H9 (cell line): Measurements from ENCODE around the gene LLGL2. TPM values are rescaled to one million over a fixed set of nuclear protein-coding genes. Genes with fewer than 3 reads are reported as not detected.
A peak's percentile ranks its signal among the peaks of the same experiment; 100 is the strongest.

Source experiments
- DNase-seq: peaks from one replicate; pipeline ENCODE4 v3.0.0-alpha.2; 2017
- H2AFZ ChIP-seq: one replicate; pipeline ENCODE4 v1.6.1; 2013; ENCODE audit warnings: mild to moderate bottlenecking, low read length, control low read depth, moderate library complexity
- H2AK5ac ChIP-seq: 2 replicates; pipeline ENCODE4 v1.6.1; 2013; ENCODE audit warnings: low read length, control low read depth, mixed read lengths; ENCODE audit not compliant: insufficient read length
- H2BK120ac ChIP-seq: one replicate; pipeline ENCODE4 v1.6.1; 2013; ENCODE audit warnings: low read depth, mild to moderate bottlenecking, low read length, control low read depth, inconsistent platforms; ENCODE audit not compliant: poor library complexity, severe bottlenecking
- H2BK12ac ChIP-seq: 2 replicates; pipeline ENCODE4 v1.6.1; 2013; ENCODE audit warnings: low read length, control low read depth, mixed read lengths, low read depth; ENCODE audit not compliant: insufficient read length
- H2BK15ac ChIP-seq: 2 replicates; pipeline ENCODE4 v1.6.1; 2013; ENCODE audit warnings: low read depth, low read length, control low read depth
- H2BK20ac ChIP-seq: one replicate; pipeline ENCODE4 v1.6.1; 2013; ENCODE audit warnings: low read depth, mild to moderate bottlenecking, low read length, control low read depth, inconsistent platforms; ENCODE audit not compliant: poor library complexity, severe bottlenecking
- H2BK5ac ChIP-seq: 2 replicates; pipeline ENCODE4 v1.6.1; 2013; ENCODE audit warnings: low read length, control low read depth, mixed read lengths; ENCODE audit not compliant: insufficient read length
- H3K14ac ChIP-seq: 2 replicates; pipeline ENCODE4 v1.6.1; 2013; ENCODE audit warnings: low read length, control low read depth; ENCODE audit not compliant: insufficient read depth
- H3K18ac ChIP-seq: 2 replicates; pipeline ENCODE4 v1.6.1; 2013; ENCODE audit warnings: low read depth, mild to moderate bottlenecking, mixed read lengths, low read length, control low read depth; ENCODE audit not compliant: insufficient read length
- H3K23ac ChIP-seq: 2 replicates; pipeline ENCODE4 v1.6.1; 2013; ENCODE audit warnings: low read length, control low read depth, mixed read lengths, low read depth; ENCODE audit not compliant: insufficient read length
- H3K23me2 ChIP-seq: 2 replicates; pipeline ENCODE4 v1.6.1; 2013; ENCODE audit warnings: low read depth, mild to moderate bottlenecking, mixed read lengths, low read length, control low read depth; ENCODE audit not compliant: insufficient read length, poor library complexity, severe bottlenecking
- H3K27ac ChIP-seq: 2 replicates; pipeline ENCODE4 v1.5.1; 2013; ENCODE audit warnings: low read length, control low read depth, mixed read lengths, low read depth; ENCODE audit not compliant: insufficient read length
- H3K27me3 ChIP-seq: 2 replicates; pipeline ENCODE4 v1.6.1; 2013; ENCODE audit warnings: low read length, control low read depth, inconsistent platforms; ENCODE audit not compliant: insufficient read depth
- H3K4ac ChIP-seq: 2 replicates; pipeline ENCODE4 v1.6.1; 2013; ENCODE audit warnings: low read depth, mild to moderate bottlenecking, control low read depth, inconsistent platforms, low read length, moderate library complexity
- H3K4me1 ChIP-seq: 2 replicates; pipeline ENCODE4 v1.6.1; 2013; ENCODE audit warnings: low read length, control low read depth, inconsistent platforms; ENCODE audit not compliant: insufficient read depth
- H3K4me2 ChIP-seq: 2 replicates; pipeline ENCODE4 v1.6.1; 2013; ENCODE audit warnings: low read length, control low read depth, mixed read lengths; ENCODE audit not compliant: insufficient read length, insufficient read depth
- H3K56ac ChIP-seq: 2 replicates; pipeline ENCODE4 v1.6.1; 2013; ENCODE audit warnings: low read depth, mild to moderate bottlenecking, mixed read lengths, low read length, control low read depth; ENCODE audit not compliant: insufficient read length
- H3K79me1 ChIP-seq: 2 replicates; pipeline ENCODE4 v1.6.1; 2013; ENCODE audit warnings: low read depth, mild to moderate bottlenecking, moderate library complexity, low read length, control low read depth, inconsistent platforms; ENCODE audit not compliant: insufficient read depth, poor library complexity, severe bottlenecking
- H3K79me2 ChIP-seq: 2 replicates; pipeline ENCODE4 v1.6.1; 2013; ENCODE audit warnings: low read length, control low read depth, inconsistent platforms; ENCODE audit not compliant: insufficient read depth
- H3K9ac ChIP-seq: 2 replicates; pipeline ENCODE4 v1.6.1; 2013; ENCODE audit warnings: low read length, control low read depth, mixed read lengths; ENCODE audit not compliant: insufficient read length; ENCODE audit errors: extremely low read depth
- H3K9me3 ChIP-seq: one replicate; pipeline ENCODE4 v1.6.1; 2013; ENCODE audit warnings: low read depth, low read length, inconsistent platforms; ENCODE audit not compliant: control insufficient read depth
- H3T11ph ChIP-seq: one replicate; pipeline ENCODE4 v1.6.1; 2013; ENCODE audit warnings: mild to moderate bottlenecking, low read length, control low read depth, inconsistent platforms
- H4K20me1 ChIP-seq: one replicate; pipeline ENCODE4 v1.6.1; 2013; ENCODE audit not compliant: control insufficient read depth, insufficient read length, insufficient read depth
- H4K5ac ChIP-seq: 2 replicates; pipeline ENCODE4 v1.6.1; 2013; ENCODE audit warnings: low read depth, mild to moderate bottlenecking, mixed read lengths, low read length, control low read depth; ENCODE audit not compliant: insufficient read length
- H4K8ac ChIP-seq: replicated peaks from 2 replicates; pipeline ENCODE4 v1.6.1; 2013; ENCODE audit warnings: low read length, control low read depth, mixed read lengths, low read depth; ENCODE audit not compliant: insufficient read length
- H4K91ac ChIP-seq: 2 replicates; pipeline ENCODE4 v1.6.1; 2013; ENCODE audit warnings: low read depth, mild to moderate bottlenecking, moderate library complexity, mixed read lengths, low read length, control low read depth; ENCODE audit not compliant: insufficient read length
- H3K27ac Mint-ChIP-seq, 3 experiments: 2 replicates in 2 of 3; 3 replicates in 1 of 3; pipeline ENCODE4 v1.8.0; 2020 to 2021; ENCODE audit warnings: mixed read lengths in 3 of 3, mild to moderate bottlenecking in 1 of 3, moderate library complexity in 1 of 3
- H3K27me3 Mint-ChIP-seq: 2 replicates; pipeline ENCODE4 v1.8.0; 2021; ENCODE audit warnings: low read depth, mild to moderate bottlenecking, moderate library complexity, mixed read lengths
- H3K36me3 Mint-ChIP-seq, 3 experiments: 2 replicates in 2 of 3; 3 replicates in 1 of 3; pipeline ENCODE4 v1.8.0; 2020 to 2021; ENCODE audit warnings: low read depth in 3 of 3, mixed read lengths in 3 of 3; ENCODE audit not compliant: insufficient read depth in 1 of 3
- H3K4me1 Mint-ChIP-seq, 2 experiments: 2 replicates each; pipeline ENCODE4 v1.8.0; 2020; ENCODE audit warnings: mixed read lengths in 2 of 2
- H3K4me3 Mint-ChIP-seq, 2 experiments: 2 replicates in 1 of 2; 3 replicates in 1 of 2; pipeline ENCODE4 v1.8.0; 2020 to 2021; ENCODE audit warnings: mild to moderate bottlenecking in 2 of 2, mixed read lengths in 2 of 2, moderate library complexity in 1 of 2
- H3K9me3 Mint-ChIP-seq, 2 experiments: 2 replicates in 1 of 2; 3 replicates in 1 of 2; pipeline ENCODE4 v1.8.0; 2020; ENCODE audit warnings: mild to moderate bottlenecking in 2 of 2, mixed read lengths in 2 of 2, moderate library complexity in 1 of 2
- CTCF ChIP-seq: fragments of 200-600 bp; sonication (generic); conservative IDR thresholded peaks from 3 replicates; pipeline ENCODE4 v1.8.0; 2021; ENCODE audit warnings: antibody characterized with exemption, mild to moderate bottlenecking
- WGBS: extraction: QIAGEN DNeasy Blood & Tissue Kit; methylation state at CpG from one replicate; pipeline ENCODE4 v1.1.7; 2013; ENCODE audit warnings: missing lambda C conversion rate, low lambda C conversion rate, mixed read lengths; ENCODE audit not compliant: insufficient read length; ENCODE audit errors: extremely low coverage; 5-methylcytosine and 5-hydroxymethylcytosine counted together
- total RNA-seq: library from RNA; stranded (reverse); gene quantifications from 2 replicates; pipeline ENCODE4 v1.2.1, GENCODE V29; 2021

LLGL2 gene
- total RNA-seq, 1 experiment from 2014 or later, result 90.4 TPM

DNA sequence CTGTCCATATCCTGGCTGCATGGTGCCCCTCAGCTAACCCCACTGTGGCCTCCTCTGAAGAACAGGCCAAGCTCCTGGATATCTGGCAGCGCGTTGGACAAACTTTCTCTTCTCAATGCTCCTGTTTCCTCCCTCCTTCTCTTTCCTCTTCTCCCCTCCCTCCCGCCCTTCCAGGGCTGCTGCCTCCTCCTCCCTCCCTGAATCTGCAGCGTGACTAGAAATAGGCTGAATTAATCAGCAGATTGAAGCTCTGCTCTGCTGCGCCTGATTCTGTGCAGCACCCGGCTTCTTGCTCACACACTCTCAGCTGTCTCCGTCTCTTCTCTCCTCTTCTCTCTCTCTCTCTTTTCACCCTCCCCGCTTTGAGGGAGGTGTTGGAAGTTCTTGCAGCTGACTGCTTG, 49.2 kb upstream of the LLGL2 start:
- Histone ChIP-seq H3K14ac (no peak overlapping the region), H3K27ac (no peak overlapping the region), H2BK20ac (no peak overlapping the region), H2BK12ac (no peak overlapping the region), H3K23ac (no peak overlapping the region), H2BK5ac (no peak overlapping the region), H3K27me3 (no peaks in the 10 kb centered on the region), H3K23me2 (no peaks in the 10 kb centered on the region), H2BK15ac (no peak overlapping the region), H4K20me1 (no peaks in the 10 kb centered on the region), H2AK5ac (no peak overlapping the region), H3K9ac (no peak overlapping the region), H3K4me2 (no peak overlapping the region), H2AFZ (no peak overlapping the region), H3K4me1 (no peaks in the 10 kb centered on the region), H3K79me1 (no peaks in the 10 kb centered on the region), H3K9me3 (no peaks in the 10 kb centered on the region), H3K79me2 (no peaks in the 10 kb centered on the region), H3K4ac (no peak overlapping the region), H3K56ac (no peak overlapping the region), H4K91ac (no peak overlapping the region), H4K8ac (no peak overlapping the region), H3K18ac (no peak overlapping the region), H2BK120ac (no peak overlapping the region), H3T11ph (no peak overlapping the region), H4K5ac (no peak overlapping the region)
- H3K27ac Mint-ChIP-seq, result peak overlapping the region; percentile 26 to 86 (median 51); a peak in 4 of 7 replicates
- H3K27me3 Mint-ChIP-seq, result no peaks in the 10 kb centered on the region
- peaks cover 13 to 18% of the 10 kb centered on the region in 2 experiments for H3K4me1 Mint-ChIP-seq
- no peak for DNase-seq
- TF ChIP-seq CTCF, result no peak
- no CpG with 5 or more reads among the region's 8 CpGs for WGBS
- H3K9me3 Mint-ChIP-seq, result no peaks in the 10 kb centered on the region
- H3K4me3 Mint-ChIP-seq, result no peak overlapping the region
- H3K36me3 Mint-ChIP-seq, result peaks cover 5 to 22% (median 14%) of the 10 kb centered on the region in 3 experiments; a peak in 5 of 7 replicates
